ENCODE measurements around the gene NDRG2. TPM values are rescaled to one million over a fixed set of nuclear protein-coding genes. Genes with fewer than 3 reads are reported as not detected.

Gene NDRG2
- total RNA-seq, 1 experiment from 2014 or later, result 0.82 TPM

- ChIA-PET POLR2A (no interaction called here), CTCF (interaction anchor here (0.6 to 3.6 kb wide), 6 partner anchors 10 to 182 kb away, joined by 3 to 24 read pairs (median 9); partner anchors contain the start of gene RNASE7)
- TF ChIP-seq CTCF (IDR thresholded peaks at IDR 0.05; ENCODE audit: unreplicated experiment), result no peak
- DNase-seq (ENCODE audit: unreplicated experiment), result no peak
- BruUV-seq (replicated peaks), result no TSS peak
- Mint-ChIP-seq H3K4me3 (ENCODE audit: unreplicated experiment) (no peak overlapping the region), H3K9me3 (ENCODE audit: unreplicated experiment) (no peaks in the 10 kb centered on the region), H3K4me1 (ENCODE audit: insufficient read depth, unreplicated experiment) (no peaks in the 10 kb centered on the region), H3K27me3 (ENCODE audit: insufficient read depth, unreplicated experiment) (peaks cover 16% of the 10 kb centered on the region), H3K27ac (ENCODE audit: low read depth, unreplicated experiment) (no peak overlapping the region), H3K36me3 (ENCODE audit: insufficient read depth, unreplicated experiment) (no peaks in the 10 kb centered on the region)
- intact Hi-C loops (cut with micrococcal nuclease), result no loop called here
Measured at GRCh38 chr14:21026988-21027315, 2.1 kb upstream of the NDRG2 start.

- Mint-ChIP-seq H3K36me3 (ENCODE audit: insufficient read depth, unreplicated experiment) (no peaks in the 10 kb centered on the region), H3K4me1 (ENCODE audit: insufficient read depth, unreplicated experiment) (no peaks in the 10 kb centered on the region), H3K27me3 (ENCODE audit: insufficient read depth, unreplicated experiment) (peaks cover 20% of the 10 kb centered on the region), H3K9me3 (ENCODE audit: unreplicated experiment) (no peaks in the 10 kb centered on the region), H3K27ac (ENCODE audit: low read depth, unreplicated experiment) (no peak overlapping the region), H3K4me3 (ENCODE audit: unreplicated experiment) (no peak overlapping the region)
- intact Hi-C loops (cut with micrococcal nuclease), result no loop called here
- no TSS peak for BruUV-seq (replicated peaks)
- TF ChIP-seq CTCF (IDR thresholded peaks at IDR 0.05; ENCODE audit: unreplicated experiment), result no peak
- ChIA-PET POLR2A (no interaction called here), CTCF (interaction anchor here (0.6 to 3.6 kb wide), 6 partner anchors 11 to 182 kb away, joined by 3 to 24 read pairs (median 9); partner anchors contain the start of gene RNASE7)
- DNase-seq (ENCODE audit: unreplicated experiment), result no peak
Measured at GRCh38 chr14:21026274-21026987, 1.6 kb upstream of the NDRG2 start.

- Mint-ChIP-seq H3K27ac (ENCODE audit: low read depth, unreplicated experiment) (no peak overlapping the region), H3K4me3 (ENCODE audit: unreplicated experiment) (peak overlapping the region; percentile 51), H3K9me3 (ENCODE audit: unreplicated experiment) (no peaks in the 10 kb centered on the region), H3K4me1 (ENCODE audit: insufficient read depth, unreplicated experiment) (no peaks in the 10 kb centered on the region), H3K36me3 (ENCODE audit: insufficient read depth, unreplicated experiment) (no peaks in the 10 kb centered on the region), H3K27me3 (ENCODE audit: insufficient read depth, unreplicated experiment) (peaks cover 20% of the 10 kb centered on the region)
- ChIA-PET CTCF (interaction anchor here (1.1 to 3.6 kb wide), 6 partner anchors 10 to 78 kb away, joined by 3 to 24 read pairs (median 9); partner anchors contain the start of gene RNASE7), POLR2A (no interaction called here)
- BruUV-seq (replicated peaks), result no TSS peak
- DNase-seq (ENCODE audit: unreplicated experiment), result no peak
- intact Hi-C loops (cut with micrococcal nuclease), result no loop called here
- no peak for TF ChIP-seq CTCF (IDR thresholded peaks at IDR 0.05; ENCODE audit: unreplicated experiment)
Measured at GRCh38 chr14:21025371-21026273, 761 bp upstream of the NDRG2 start.

Measured in MCF 10A (cell line).